IMR-90 (cell line): ENCODE measurements around the gene MYO1D.

ENCODE experiments used
- BHLHE40 ChIP-seq: fragments of 150-350 bp; IDR thresholded peaks from 2 replicates; pipeline ENCODE4 v1.6.1; 2016; ENCODE audit warnings: mild to moderate bottlenecking, low read depth, low read length
- CEBPB ChIP-seq: IDR thresholded peaks from 2 replicates; pipeline ENCODE4 v1.6.1; 2012; ENCODE audit warnings: low read depth, low read length, improper control_type of control experiment
- CHD1 ChIP-seq: IDR thresholded peaks from 2 replicates; pipeline ENCODE4 v1.6.1; 2012; ENCODE audit warnings: low read depth, low read length, improper control_type of control experiment
- CTCF ChIP-seq: conservative IDR thresholded peaks from 2 replicates; pipeline ENCODE4 v1.5.1; 2012; ENCODE audit warnings: mild to moderate bottlenecking, low read depth, low read length, improper control_type of control experiment
- ELK1 ChIP-seq: fragments of 150-350 bp; IDR thresholded peaks from 2 replicates; pipeline ENCODE4 v1.6.1; 2016; ENCODE audit warnings: low read depth, mild to moderate bottlenecking, low read length, moderate library complexity, borderline replicate concordance
- MAFK ChIP-seq: IDR thresholded peaks from 2 replicates; pipeline ENCODE4 v1.6.1; 2012; ENCODE audit warnings: low read depth, low read length, improper control_type of control experiment
- MAZ ChIP-seq: IDR thresholded peaks from 2 replicates; pipeline ENCODE4 v1.6.1; 2012; ENCODE audit warnings: low read depth, mild to moderate bottlenecking, low read length, improper control_type of control experiment, moderate library complexity, borderline replicate concordance
- MXI1 ChIP-seq: IDR thresholded peaks from 2 replicates; pipeline ENCODE4 v1.6.1; 2012; ENCODE audit warnings: low read depth, mild to moderate bottlenecking, low read length, moderate library complexity, borderline replicate concordance
- POLR2A ChIP-seq: IDR thresholded peaks from 2 replicates; pipeline ENCODE4 v1.6.1; 2012; ENCODE audit warnings: mild to moderate bottlenecking, low read depth, low read length
- RAD21 ChIP-seq: IDR thresholded peaks from 2 replicates; pipeline ENCODE4 v1.6.1; 2012; ENCODE audit warnings: low read length, improper control_type of control experiment
- RCOR1 ChIP-seq: IDR thresholded peaks from 2 replicates; pipeline ENCODE4 v1.6.1; 2012; ENCODE audit warnings: mild to moderate bottlenecking, low read length, improper control_type of control experiment; ENCODE audit not compliant: insufficient replicate concordance
- RFX5 ChIP-seq: IDR thresholded peaks from 2 replicates; pipeline ENCODE4 v1.8.0; 2012; ENCODE audit warnings: low read depth, mild to moderate bottlenecking, low read length, moderate library complexity
- SMC3 ChIP-seq: fragments of 150-350 bp; IDR thresholded peaks from 2 replicates; pipeline ENCODE4 v1.6.1; 2016; ENCODE audit warnings: low read depth, mild to moderate bottlenecking, antibody characterized with exemption, low read length, moderate library complexity
- TF ChIP-seq, protein P1 (sequence below): fragments of 150-350 bp; IDR thresholded peaks from 2 replicates; pipeline ENCODE4 v1.6.1; 2017; ENCODE audit warnings: mild to moderate bottlenecking, antibody characterized with exemption, low read length, low read depth

GRCh38 chr17:32772453-32773025 is 104.4 kb downstream of the MYO1D start:
- no peak for TF ChIP-seq CTCF
- TF ChIP-seq RFX5, result no peak
- TF ChIP-seq RAD21, result no peak
- TF ChIP-seq, protein P1, sequence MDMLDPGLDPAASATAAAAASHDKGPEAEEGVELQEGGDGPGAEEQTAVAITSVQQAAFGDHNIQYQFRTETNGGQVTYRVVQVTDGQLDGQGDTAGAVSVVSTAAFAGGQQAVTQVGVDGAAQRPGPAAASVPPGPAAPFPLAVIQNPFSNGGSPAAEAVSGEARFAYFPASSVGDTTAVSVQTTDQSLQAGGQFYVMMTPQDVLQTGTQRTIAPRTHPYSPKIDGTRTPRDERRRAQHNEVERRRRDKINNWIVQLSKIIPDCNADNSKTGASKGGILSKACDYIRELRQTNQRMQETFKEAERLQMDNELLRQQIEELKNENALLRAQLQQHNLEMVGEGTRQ, result no peak
- no peak for TF ChIP-seq POLR2A
- peak; percentile 55 for TF ChIP-seq CEBPB
- no peak for TF ChIP-seq MAFK
- TF ChIP-seq MXI1, result no peak
- no peak for TF ChIP-seq MAZ
- TF ChIP-seq SMC3, result no peak
- TF ChIP-seq CHD1, result no peak
- no peak for TF ChIP-seq ELK1
- TF ChIP-seq RCOR1, result no peak
- TF ChIP-seq BHLHE40, result no peak
